Bronchial epithelial cell (primary cell): ENCODE data around the gene CLASP1. TPM values are rescaled to one million over a fixed set of nuclear protein-coding genes. Genes with fewer than 3 reads are reported as not detected.
A peak's percentile ranks its signal among the peaks of the same experiment; 100 is the strongest.
"Not testable (repeated sequence)": the region's sequence is repeated elsewhere in the genome, so short reads cannot be mapped to it uniquely, and the experiment has no call there.

Experiments used
- DNase-seq: peaks from one replicate; pipeline ENCODE4 v3.0.0-alpha.2; 2010; ENCODE audit warnings: low read depth
- FAIRE-seq: peaks from 2 replicates; lab custom pipeline; 2011; peaks lifted over from hg19 to GRCh38; lab: Jason Lieb, UNC
- H3K27me3 ChIP-seq: 2 replicates; pipeline ENCODE4 v1.5.1; 2011; ENCODE audit warnings: low read length; ENCODE audit not compliant: control insufficient read depth, insufficient read depth
- H3K36me3 ChIP-seq: 2 replicates; pipeline ENCODE4 v1.5.1; 2011; ENCODE audit warnings: low read length; ENCODE audit not compliant: control insufficient read depth, insufficient read depth
- H3K4me3 ChIP-seq: 2 replicates; pipeline ENCODE4 v1.5.1; 2011; ENCODE audit warnings: mild to moderate bottlenecking, low read depth, low read length, control low read depth
- CTCF ChIP-seq: IDR thresholded peaks from 2 replicates; pipeline ENCODE4 v1.5.1; 2011; ENCODE audit warnings: mild to moderate bottlenecking, moderate library complexity, low read length, control low read depth, inconsistent platforms; ENCODE audit not compliant: insufficient read depth, severe bottlenecking
- total RNA-seq: library from RNA; depleted of rRNA; stranded (reverse); fragments of >200 nt; gene quantifications from 2 replicates; pipeline ENCODE4 v1.2.1, GENCODE V29; 2014

Gene CLASP1
- total RNA-seq, 1 donor from 2014 or later = 56.9 TPM

- no peaks in the 10 kb centered on the region for H3K27me3 ChIP-seq
- no peaks in the 10 kb centered on the region for H3K36me3 ChIP-seq
- DNase-seq (no peak), FAIRE-seq (no peak)
- H3K4me3 ChIP-seq = no peak overlapping the region
- no peak for TF ChIP-seq CTCF
Observed at GRCh38 chr2:121686218-121686617, 37.0 kb upstream of the CLASP1 start.

- Histone ChIP-seq H3K27me3 (no peaks in the 10 kb centered on the region), H3K4me3 (no peak overlapping the region), H3K36me3 (no peaks in the 10 kb centered on the region)
- no peak for DNase-seq
- TF ChIP-seq CTCF = no peak
- no peak for FAIRE-seq
Observed at GRCh38 chr2:121682396-121683298, 33.4 kb upstream of the CLASP1 start.

- FAIRE-seq (no peak), DNase-seq (no peak)
- Histone ChIP-seq H3K27me3 (no peaks in the 10 kb centered on the region), H3K36me3 (no peaks in the 10 kb centered on the region), H3K4me3 (no peak overlapping the region)
- no peak for TF ChIP-seq CTCF
Observed at GRCh38 chr2:121677855-121678254, 28.6 kb upstream of the CLASP1 start.

- not testable (repeated sequence) for H3K27me3 ChIP-seq, FAIRE-seq, H3K36me3 ChIP-seq, H3K4me3 ChIP-seq, DNase-seq
Observed at GRCh38 chr2:121671621-121672020, 22.4 kb upstream of the CLASP1 start.

- DNase-seq (peak; percentile 19), FAIRE-seq (peak; percentile 81)
- Histone ChIP-seq H3K36me3 (no peaks in the 10 kb centered on the region), H3K4me3 (no peak overlapping the region), H3K27me3 (no peaks in the 10 kb centered on the region)
- TF ChIP-seq CTCF = no peak
Observed at GRCh38 chr2:121670181-121670580, 20.9 kb upstream of the CLASP1 start.

- Histone ChIP-seq H3K27me3 (no peaks in the 10 kb centered on the region), H3K36me3 (no peaks in the 10 kb centered on the region), H3K4me3 (no peak overlapping the region)
- DNase-seq (no peak), FAIRE-seq (no peak)
- no peak for TF ChIP-seq CTCF
Observed at GRCh38 chr2:121667618-121668017, 18.4 kb upstream of the CLASP1 start.
